OCI-LY1 (cell line): Measurements from ENCODE around the gene LCORL.

Experiments
- CTCF ChIP-seq: fragments of 200-600 bp; sonication (generic), shearing (Covaris generic); IDR thresholded peaks from 2 replicates; pipeline ENCODE4 v1.5.1; 2017; ENCODE audit warnings: mild to moderate bottlenecking, antibody characterized with exemption, low read length, moderate library complexity, mixed read lengths
- EZH2 ChIP-seq: fragments of 200-600 bp; sonication (generic), shearing (Covaris generic); IDR thresholded peaks from 2 replicates; pipeline ENCODE4 v1.8.0; 2017; ENCODE audit warnings: borderline replicate concordance, mixed run types, mild to moderate bottlenecking, antibody characterized with exemption, low read length, moderate library complexity, mixed read lengths

- TF ChIP-seq CTCF = no peak
- no peak for TF ChIP-seq EZH2
Measured at GRCh38 chr4:17915439-17915838, 106.1 kb downstream of the LCORL start.
